Ovary (tissue), 3 donors: ENCODE data around the gene MRPS14.

Experiments used
- POLR2A ChIP-seq: fragments of 450-650 bp; IDR thresholded peaks from one replicate; pipeline ENCODE4 v1.6.1; 2017; ENCODE audit warnings: antibody characterized with exemption, mild to moderate bottlenecking, moderate library complexity
- TF ChIP-seq, protein P1 (sequence below), 3 donors: fragments of 450-650 bp in 2 of 3; fragments of 200-600 bp in 1 of 3; IDR thresholded peaks; one replicate each; pipeline versions ENCODE4 v1.5.1 to v1.8.0; 2016 to 2022; ENCODE audit warnings: antibody characterized with exemption in 3 of 3, mild to moderate bottlenecking in 1 of 3
- donor health status: DM: no; HTN: no; CAD: no.

- TF ChIP-seq, protein P1, sequence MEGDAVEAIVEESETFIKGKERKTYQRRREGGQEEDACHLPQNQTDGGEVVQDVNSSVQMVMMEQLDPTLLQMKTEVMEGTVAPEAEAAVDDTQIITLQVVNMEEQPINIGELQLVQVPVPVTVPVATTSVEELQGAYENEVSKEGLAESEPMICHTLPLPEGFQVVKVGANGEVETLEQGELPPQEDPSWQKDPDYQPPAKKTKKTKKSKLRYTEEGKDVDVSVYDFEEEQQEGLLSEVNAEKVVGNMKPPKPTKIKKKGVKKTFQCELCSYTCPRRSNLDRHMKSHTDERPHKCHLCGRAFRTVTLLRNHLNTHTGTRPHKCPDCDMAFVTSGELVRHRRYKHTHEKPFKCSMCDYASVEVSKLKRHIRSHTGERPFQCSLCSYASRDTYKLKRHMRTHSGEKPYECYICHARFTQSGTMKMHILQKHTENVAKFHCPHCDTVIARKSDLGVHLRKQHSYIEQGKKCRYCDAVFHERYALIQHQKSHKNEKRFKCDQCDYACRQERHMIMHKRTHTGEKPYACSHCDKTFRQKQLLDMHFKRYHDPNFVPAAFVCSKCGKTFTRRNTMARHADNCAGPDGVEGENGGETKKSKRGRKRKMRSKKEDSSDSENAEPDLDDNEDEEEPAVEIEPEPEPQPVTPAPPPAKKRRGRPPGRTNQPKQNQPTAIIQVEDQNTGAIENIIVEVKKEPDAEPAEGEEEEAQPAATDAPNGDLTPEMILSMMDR (IDR thresholded peaks at IDR 0.05): no peak
- TF ChIP-seq POLR2A: no peak
Observed at GRCh38 chr1:175009532-175009931, 13.7 kb downstream of the MRPS14 start.
